ENCODE measurements around the gene DAD1. TPM values are rescaled to one million over a fixed set of nuclear protein-coding genes. Genes with fewer than 3 reads are reported as not detected.

DAD1 gene
- total RNA-seq, 1 experiment from 2014 or later: 155 TPM

- TF ChIP-seq EZH2 (IDR thresholded peaks at IDR 0.05; ENCODE audit: low read depth): no peak
- intact Hi-C loops (cut with micrococcal nuclease; ENCODE audit: unreplicated experiment): no loop called here
- no peaks in the 10 kb centered on the region for H3K9me2 ChIP-seq (ENCODE audit: insufficient read depth)
- DNase-seq: no peak
- ChIA-PET CTCF (interaction anchor here (1.0 kb wide), 1 partner anchor 32 kb away, joined by 3 read pairs; no protein-coding TSS in a partner anchor), POLR2A (ENCODE audit: unreplicated experiment) (interaction anchor here (0.7 kb wide), 1 partner anchor 82 kb away, joined by 3 read pairs; no protein-coding TSS in a partner anchor)
- no peaks in the 10 kb centered on the region for H4K20me1 ChIP-seq (ENCODE audit: insufficient read depth)
- peaks cover 43% of the 10 kb centered on the region for H3F3A ChIP-seq (ENCODE audit: insufficient read depth, low read depth)
- peak overlapping the region; percentile 93 for H3K27ac ChIP-seq
- H3K4me3 ChIP-seq: peak overlapping the region; percentile 25; the same call in 1 of the 2 replicates
- BruUV-seq (replicated peaks): no TSS peak
- H2AFZ ChIP-seq: no peak overlapping the region
- peaks cover 79% of the 10 kb centered on the region for H3K4me1 ChIP-seq (replicated peaks; ENCODE audit: insufficient read depth)
- H3K27me3 ChIP-seq (ENCODE audit: insufficient read depth, low read depth): no peaks in the 10 kb centered on the region
- peak overlapping the region; percentile 100 for H3K4me2 ChIP-seq
- peaks cover 53% of the 10 kb centered on the region for H3K36me3 ChIP-seq (ENCODE audit: low read depth)
- H3K9me3 ChIP-seq (ENCODE audit: insufficient read depth, low read depth): no peaks in the 10 kb centered on the region
- H3K79me2 ChIP-seq (ENCODE audit: low read depth): peaks cover 47% of the 10 kb centered on the region
These were observed 13.0 kb upstream of the DAD1 start for GRCh38 chr14:22601996-22602395.

GRCh38 chr14:22601456-22601855, 12.4 kb upstream of the DAD1 start:
- Histone ChIP-seq H3K27ac (peak overlapping the region; percentile 93), H3K4me2 (peak overlapping the region; percentile 100)
- no TSS peak for BruUV-seq (replicated peaks)

GRCh38 chr14:22600027-22600426, 11.0 kb upstream of the DAD1 start:
- Histone ChIP-seq H3K9me2 (ENCODE audit: insufficient read depth) (no peaks in the 10 kb centered on the region), H3K27me3 (ENCODE audit: insufficient read depth, low read depth) (no peaks in the 10 kb centered on the region), H3K36me3 (ENCODE audit: low read depth) (peaks cover 42% of the 10 kb centered on the region), H3K9me3 (ENCODE audit: insufficient read depth, low read depth) (no peaks in the 10 kb centered on the region), H3K4me2 (peak overlapping the region; percentile 100), H3F3A (ENCODE audit: insufficient read depth, low read depth) (peaks cover 43% of the 10 kb centered on the region), H2AFZ (no peak overlapping the region), H3K4me3 (peak overlapping the region; percentile 93), H3K4me1 (replicated peaks; ENCODE audit: insufficient read depth) (peaks cover 65% of the 10 kb centered on the region), H4K20me1 (ENCODE audit: insufficient read depth) (no peaks in the 10 kb centered on the region), H3K79me2 (ENCODE audit: low read depth) (peaks cover 47% of the 10 kb centered on the region), H3K27ac (peak overlapping the region; percentile 93)
- POLR2A ChIA-PET (ENCODE audit: unreplicated experiment): no interaction called here
- no peak for DNase-seq
- TF ChIP-seq CTCF (conservative IDR thresholded peaks at IDR 0.05): no peak
- no peak for TF ChIP-seq EZH2 (IDR thresholded peaks at IDR 0.05; ENCODE audit: low read depth)
- intact Hi-C loops (cut with micrococcal nuclease; ENCODE audit: unreplicated experiment): no loop called here
- BruUV-seq (replicated peaks): no TSS peak
- CTCF ChIA-PET: no interaction called here

More at GRCh38 chr14:22601456-22601855, 12.4 kb upstream of the DAD1 start:
- no peak overlapping the region for H2AFZ ChIP-seq
- intact Hi-C loops (cut with micrococcal nuclease; ENCODE audit: unreplicated experiment): no loop called here
- ChIA-PET CTCF (interaction anchor here (0.6 to 1.0 kb wide), 3 partner anchors 12 to 401 kb away, joined by 3 to 6 read pairs (median 5); partner anchors contain the start of gene DAD1), POLR2A (ENCODE audit: unreplicated experiment) (interaction anchor here (0.6 to 0.7 kb wide), 2 partner anchors 13 to 45 kb away, joined by 3 read pairs; no protein-coding TSS in a partner anchor)
- H3K4me1 ChIP-seq (replicated peaks; ENCODE audit: insufficient read depth): peaks cover 79% of the 10 kb centered on the region
- no peaks in the 10 kb centered on the region for H3K9me2 ChIP-seq (ENCODE audit: insufficient read depth)
- H3K27me3 ChIP-seq (ENCODE audit: insufficient read depth, low read depth): no peaks in the 10 kb centered on the region
- no peak for DNase-seq
- peaks cover 47% of the 10 kb centered on the region for H3K79me2 ChIP-seq (ENCODE audit: low read depth)
- no peaks in the 10 kb centered on the region for H4K20me1 ChIP-seq (ENCODE audit: insufficient read depth)
- TF ChIP-seq CTCF (conservative IDR thresholded peaks at IDR 0.05) (no peak), EZH2 (IDR thresholded peaks at IDR 0.05; ENCODE audit: low read depth) (no peak)
- H3K9me3 ChIP-seq (ENCODE audit: insufficient read depth, low read depth): no peaks in the 10 kb centered on the region
- H3F3A ChIP-seq (ENCODE audit: insufficient read depth, low read depth): peaks cover 43% of the 10 kb centered on the region
- peaks cover 50% of the 10 kb centered on the region for H3K36me3 ChIP-seq (ENCODE audit: low read depth)
- H3K4me3 ChIP-seq: no peak overlapping the region
